GM21381 (cell line): ENCODE data around the gene HHLA2.
A peak's percentile ranks its signal among the peaks of the same experiment; 100 is the strongest.

ENCODE experiments used
- ATAC-seq: cut with Tn5 transposase; IDR thresholded peaks from one replicate; pipeline ENCODE4 v1.9.1; 2021; ENCODE audit warnings: mild to moderate bottlenecking, moderate library complexity; ENCODE audit not compliant: unreplicated experiment

HHLA2 gene

GRCh38 chr3:108298056-108298455 is 1.7 kb downstream of the HHLA2 start:
- ATAC-seq, result no peak

- ATAC-seq, result no peak
These were observed 3.9 kb downstream of the HHLA2 start for GRCh38 chr3:108300103-108300849.

- ATAC-seq, result no peak
These were observed 5.5 kb downstream of the HHLA2 start for GRCh38 chr3:108301695-108302404.

GRCh38 chr3:108302570-108302969 is 6.2 kb downstream of the HHLA2 start:
- ATAC-seq, result no peak

GRCh38 chr3:108305484-108306172 is 9.3 kb downstream of the HHLA2 start:
- ATAC-seq, result no peak

GRCh38 chr3:108311797-108312196 is 15.4 kb downstream of the HHLA2 start:
- ATAC-seq, result no peak

- ATAC-seq, result no peak
These were observed 16.3 kb downstream of the HHLA2 start for GRCh38 chr3:108312656-108313055.

GRCh38 chr3:108315767-108316301 is 19.5 kb downstream of the HHLA2 start:
- ATAC-seq, result no peak

GRCh38 chr3:108319428-108320082 is 23.2 kb downstream of the HHLA2 start:
- no peak for ATAC-seq

- ATAC-seq, result no peak
These were observed 24.5 kb downstream of the HHLA2 start for GRCh38 chr3:108320746-108321350.

GRCh38 chr3:108322352-108322751 is 26.0 kb downstream of the HHLA2 start:
- no peak for ATAC-seq

GRCh38 chr3:108324177-108324576 is 27.8 kb downstream of the HHLA2 start:
- no peak for ATAC-seq

GRCh38 chr3:108327168-108327567 is 30.8 kb downstream of the HHLA2 start:
- ATAC-seq, result no peak

GRCh38 chr3:108328821-108329486 is 32.6 kb downstream of the HHLA2 start:
- no peak for ATAC-seq

- ATAC-seq, result no peak
These were observed 33.2 kb downstream of the HHLA2 start for GRCh38 chr3:108329508-108329907.

- no peak for ATAC-seq
These were observed 33.6 kb downstream of the HHLA2 start for GRCh38 chr3:108329947-108330346.

- no peak for ATAC-seq
These were observed 35.4 kb downstream of the HHLA2 start for GRCh38 chr3:108331792-108332191.

GRCh38 chr3:108333961-108334360 is 37.6 kb downstream of the HHLA2 start:
- no peak for ATAC-seq

GRCh38 chr3:108334701-108335100 is 38.4 kb downstream of the HHLA2 start:
- ATAC-seq, result no peak

- peak; percentile 67 for ATAC-seq
These were observed 42.7 kb downstream of the HHLA2 start for GRCh38 chr3:108338901-108339545.
